Type B pancreatic cell (in vitro differentiated cells): ENCODE measurements around the gene ZNF821. TPM values are rescaled to one million over a fixed set of nuclear protein-coding genes. Genes with fewer than 3 reads are reported as not detected.

Source experiments
- DNase-seq: peaks from one replicate; pipeline ENCODE4 v3.0.0; 2021; ENCODE audit warnings: mixed read lengths; ENCODE audit not compliant: unreplicated experiment; ENCODE audit errors: extremely low spot score
- H3K27ac Mint-ChIP-seq: 2 replicates; pipeline ENCODE4 v1.8.0; 2021; ENCODE audit warnings: mild to moderate bottlenecking, mixed read lengths
- H3K27me3 Mint-ChIP-seq: 2 replicates; pipeline ENCODE4 v1.8.0; 2021; ENCODE audit warnings: mixed read lengths
- H3K36me3 Mint-ChIP-seq: 2 replicates; pipeline ENCODE4 v1.8.0; 2021; ENCODE audit warnings: mixed read lengths
- H3K4me1 Mint-ChIP-seq: one replicate; pipeline ENCODE4 v1.8.0; 2021; ENCODE audit warnings: mixed read lengths; ENCODE audit not compliant: unreplicated experiment
- H3K4me3 Mint-ChIP-seq: 2 replicates; pipeline ENCODE4 v1.8.0; 2021; ENCODE audit warnings: mild to moderate bottlenecking, mixed read lengths
- H3K9me3 Mint-ChIP-seq: 2 replicates; pipeline ENCODE4 v1.8.0; 2021; ENCODE audit warnings: mixed read lengths
- total RNA-seq: library from RNA; stranded (reverse); gene quantifications from 2 replicates; pipeline ENCODE4 v1.2.1, GENCODE V29; 2021; ENCODE audit warnings: low replicate concordance
- TF ChIP-seq, protein P1 (sequence below): fragments of 200-600 bp; sonication (generic); conservative IDR thresholded peaks from 2 replicates; pipeline ENCODE4 v1.5.0; 2021; ENCODE audit warnings: antibody characterized with exemption, mild to moderate bottlenecking

ZNF821 gene
- total RNA-seq, 1 donor from 2014 or later: 18.5 TPM

DNA sequence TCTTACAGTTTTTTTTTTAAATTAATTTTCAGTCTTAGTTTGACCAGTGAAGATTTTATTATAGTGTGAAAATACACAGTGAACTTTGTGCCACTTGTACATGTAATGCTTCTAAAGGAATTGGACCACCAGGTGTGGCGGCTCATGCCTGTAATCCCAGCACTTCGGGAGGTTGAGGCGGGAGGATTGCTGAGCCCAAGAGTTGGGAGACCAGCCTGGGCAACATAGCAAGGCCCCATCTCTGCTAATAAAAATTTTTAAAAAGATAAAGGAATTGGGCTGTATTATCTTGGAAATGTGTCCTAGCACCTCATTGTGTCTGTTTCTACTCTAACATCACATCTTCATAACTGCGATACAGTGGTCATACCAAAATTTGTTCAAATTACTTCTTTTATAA, 15.2 kb upstream of the ZNF821 start:
- Mint-ChIP-seq H3K9me3 (no peaks in the 10 kb centered on the region), H3K4me1 (peaks cover 11% of the 10 kb centered on the region), H3K27ac (no peak overlapping the region), H3K27me3 (no peaks in the 10 kb centered on the region), H3K4me3 (no peak overlapping the region), H3K36me3 (peaks cover 23% of the 10 kb centered on the region)
- no peak for DNase-seq
- TF ChIP-seq, protein P1, sequence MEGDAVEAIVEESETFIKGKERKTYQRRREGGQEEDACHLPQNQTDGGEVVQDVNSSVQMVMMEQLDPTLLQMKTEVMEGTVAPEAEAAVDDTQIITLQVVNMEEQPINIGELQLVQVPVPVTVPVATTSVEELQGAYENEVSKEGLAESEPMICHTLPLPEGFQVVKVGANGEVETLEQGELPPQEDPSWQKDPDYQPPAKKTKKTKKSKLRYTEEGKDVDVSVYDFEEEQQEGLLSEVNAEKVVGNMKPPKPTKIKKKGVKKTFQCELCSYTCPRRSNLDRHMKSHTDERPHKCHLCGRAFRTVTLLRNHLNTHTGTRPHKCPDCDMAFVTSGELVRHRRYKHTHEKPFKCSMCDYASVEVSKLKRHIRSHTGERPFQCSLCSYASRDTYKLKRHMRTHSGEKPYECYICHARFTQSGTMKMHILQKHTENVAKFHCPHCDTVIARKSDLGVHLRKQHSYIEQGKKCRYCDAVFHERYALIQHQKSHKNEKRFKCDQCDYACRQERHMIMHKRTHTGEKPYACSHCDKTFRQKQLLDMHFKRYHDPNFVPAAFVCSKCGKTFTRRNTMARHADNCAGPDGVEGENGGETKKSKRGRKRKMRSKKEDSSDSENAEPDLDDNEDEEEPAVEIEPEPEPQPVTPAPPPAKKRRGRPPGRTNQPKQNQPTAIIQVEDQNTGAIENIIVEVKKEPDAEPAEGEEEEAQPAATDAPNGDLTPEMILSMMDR: no peak

DNA sequence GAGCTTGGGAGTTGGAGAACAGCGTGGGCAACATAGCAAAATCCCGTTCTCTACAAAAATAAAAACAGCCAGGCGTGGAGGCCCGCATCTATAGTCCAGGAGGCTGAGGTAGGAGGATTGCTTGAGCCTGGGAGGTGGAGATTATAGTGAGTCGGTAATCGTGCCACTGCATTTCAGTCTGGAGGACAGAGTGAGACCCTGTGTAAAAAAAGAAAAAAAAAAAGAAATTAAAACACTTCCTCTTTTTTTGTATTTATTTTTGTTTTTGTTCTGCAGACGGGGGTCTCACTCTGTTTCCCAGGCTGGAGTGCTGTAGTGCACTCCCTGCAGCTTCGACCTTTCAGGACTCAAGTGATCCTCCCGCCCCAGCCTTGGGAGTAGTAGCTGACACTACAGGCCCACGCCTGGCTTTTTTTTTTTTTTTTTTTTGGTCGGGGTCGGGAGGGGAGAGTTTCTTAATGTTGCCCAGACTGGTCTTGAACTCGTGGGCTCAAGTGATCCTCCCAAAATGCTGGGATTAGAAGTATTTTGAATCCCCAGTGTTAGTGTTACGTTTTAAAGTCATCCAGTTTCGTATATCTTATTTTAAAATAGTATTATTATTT, 12.9 kb upstream of the ZNF821 start:
- Mint-ChIP-seq H3K4me1 (peaks cover 15% of the 10 kb centered on the region), H3K4me3 (peak overlapping the region; percentile 97), H3K36me3 (peaks cover 13% of the 10 kb centered on the region), H3K27me3 (no peaks in the 10 kb centered on the region), H3K9me3 (no peaks in the 10 kb centered on the region), H3K27ac (peak overlapping the region; percentile 70)
- TF ChIP-seq, protein P1: no peak
- DNase-seq: no peak

DNA sequence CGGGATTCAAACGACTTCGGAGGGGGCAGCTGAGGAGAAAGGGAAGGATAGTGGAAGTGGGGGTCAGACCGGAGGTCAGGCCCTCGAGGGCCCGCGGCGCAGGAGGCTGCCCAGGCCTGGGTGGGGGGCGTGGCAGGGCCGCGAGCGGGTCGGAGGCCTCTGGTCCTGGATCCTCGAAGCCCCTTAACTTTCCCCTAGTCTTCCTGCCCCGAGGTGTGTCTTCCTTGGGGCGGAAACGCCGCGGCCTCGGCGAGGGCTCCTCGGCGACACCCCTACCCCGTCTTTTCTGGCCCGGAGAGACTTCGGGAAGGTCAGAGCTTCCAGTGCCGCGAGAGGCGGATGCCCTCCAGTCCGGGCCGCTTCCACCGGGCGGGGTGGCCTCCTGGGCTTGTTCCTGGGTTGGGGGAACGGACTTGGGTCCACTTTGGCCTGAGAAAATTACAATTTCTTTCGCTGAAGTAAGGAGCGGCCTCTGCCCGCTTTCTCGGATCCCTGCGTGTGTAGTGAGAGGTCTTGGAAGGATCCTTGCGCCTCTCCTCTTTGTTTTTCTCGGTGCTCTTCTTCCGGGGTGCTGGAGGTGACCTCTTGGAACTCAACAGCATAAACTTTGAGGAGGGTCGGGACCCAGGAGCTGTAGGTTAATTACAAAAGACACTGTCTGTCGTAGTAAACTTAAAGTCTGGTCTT, 11.8 kb upstream of the ZNF821 start:
- TF ChIP-seq, protein P1: no peak
- Mint-ChIP-seq H3K27me3 (no peaks in the 10 kb centered on the region), H3K36me3 (peaks cover 8% of the 10 kb centered on the region), H3K9me3 (no peaks in the 10 kb centered on the region), H3K4me1 (peaks cover 11% of the 10 kb centered on the region), H3K4me3 (peak overlapping the region; percentile 97), H3K27ac (peak overlapping the region; percentile 99)
- DNase-seq: peak; percentile 72

DNA sequence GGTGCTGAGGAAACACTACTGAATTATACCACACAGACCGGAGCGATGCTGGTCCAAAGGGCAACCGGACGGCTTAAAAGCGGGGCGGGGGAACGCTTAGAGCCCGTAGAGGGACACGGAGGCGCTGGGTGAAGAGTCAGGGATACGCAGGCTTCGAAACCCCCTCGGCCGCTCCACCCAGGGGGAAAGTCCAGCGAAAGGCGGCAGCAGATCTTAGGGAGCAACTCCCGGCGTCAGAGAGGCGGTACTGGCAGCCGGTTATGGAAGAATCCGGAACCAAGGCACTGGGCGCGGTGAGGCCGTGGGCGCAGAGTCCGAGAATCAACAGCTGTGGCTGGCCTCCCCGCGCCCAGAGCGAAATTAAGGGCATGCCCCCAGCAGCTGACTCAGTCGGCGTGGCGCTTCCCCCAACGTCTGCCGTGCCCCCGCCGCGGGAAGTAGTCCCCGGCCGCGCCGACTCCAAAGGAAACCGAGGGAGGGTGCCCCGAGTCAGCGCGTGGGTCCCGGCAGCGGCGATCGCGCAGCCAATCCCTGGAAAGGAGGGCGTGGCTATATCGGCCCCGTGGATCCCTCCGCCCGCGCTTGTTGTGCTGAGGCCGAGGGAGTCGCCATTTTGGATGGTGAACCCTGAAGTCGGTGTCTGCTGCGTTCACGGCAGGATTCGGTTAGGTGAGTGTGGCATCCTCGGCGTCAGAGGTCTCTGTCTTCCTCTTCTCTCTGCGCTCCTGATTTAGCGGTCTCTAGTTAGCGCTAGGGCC, 11.1 kb upstream of the ZNF821 start, which contains the start of gene IST1:
Gene IST1 (plus strand): TSS at position 611 of the 758 bp plus-strand sequence. CDS start 20,110 bp downstream, outside the sequence.
- H3K27ac Mint-ChIP-seq: peak within 1 kb of the TSS; percentile 99
- peak; percentile 98 for DNase-seq
- H3K27me3 Mint-ChIP-seq: no peaks in the 10 kb centered on the region
- peaks cover 4% of the 10 kb centered on the region for H3K36me3 Mint-ChIP-seq
- H3K4me1 Mint-ChIP-seq: peaks cover 11% of the 10 kb centered on the region
- H3K4me3 Mint-ChIP-seq: peak within 1 kb of the TSS; percentile 97
- TF ChIP-seq, protein P1: no peak
- no peaks in the 10 kb centered on the region for H3K9me3 Mint-ChIP-seq

DNA sequence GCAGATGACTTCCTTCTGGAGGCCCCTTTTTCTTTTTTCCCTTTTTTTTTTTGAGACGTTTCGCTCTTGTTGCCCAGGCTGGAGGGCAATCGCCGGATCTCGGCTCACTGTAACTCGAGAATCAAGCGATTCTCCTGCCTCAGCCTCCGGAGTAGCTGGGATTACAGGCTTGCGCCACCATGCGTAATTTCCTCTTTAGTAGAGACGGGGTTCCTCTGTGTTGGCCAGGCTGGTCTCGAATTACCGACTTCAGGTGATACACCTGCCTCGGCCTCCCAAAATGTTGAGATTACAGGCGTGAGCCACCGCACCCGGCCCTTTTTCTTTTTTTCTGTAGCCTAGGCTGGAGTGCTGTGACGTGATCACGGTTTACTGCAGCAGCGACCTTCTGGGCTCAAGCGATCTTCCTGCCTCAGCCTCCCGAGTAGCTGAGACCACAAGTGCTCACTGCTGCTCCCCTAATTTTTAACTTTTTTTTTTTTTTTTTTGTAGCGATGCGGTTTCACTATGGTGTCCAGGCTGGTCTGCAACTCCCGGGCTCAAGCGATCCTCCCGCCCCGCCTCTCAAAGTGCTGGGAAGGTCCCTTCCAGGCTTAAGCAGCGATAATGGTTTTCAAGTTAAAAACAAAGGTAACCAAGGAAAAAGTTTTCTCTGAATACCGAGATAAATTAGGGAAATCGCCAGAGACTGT, 10.4 kb upstream of the ZNF821 start:
- no peaks in the 10 kb centered on the region for H3K9me3 Mint-ChIP-seq
- H3K4me1 Mint-ChIP-seq: peaks cover 11% of the 10 kb centered on the region
- H3K4me3 Mint-ChIP-seq: peak overlapping the region; percentile 97
- H3K27me3 Mint-ChIP-seq: no peaks in the 10 kb centered on the region
- DNase-seq: no peak
- peaks cover 4% of the 10 kb centered on the region for H3K36me3 Mint-ChIP-seq
- TF ChIP-seq, protein P1: no peak
- peak overlapping the region; percentile 99 for H3K27ac Mint-ChIP-seq
